ENCODE data around the gene CDK18.

CDK18 gene

GRCh38 chr1:205577874-205578658, 73.6 kb downstream of the CDK18 start:
- no peak overlapping the region for H3K27ac Mint-ChIP-seq
- no peak overlapping the region for H3K4me3 Mint-ChIP-seq
- DNase-seq, result no peak
- no peak for ATAC-seq (replicated peaks)
- H3K36me3 Mint-ChIP-seq, result no peaks in the 10 kb centered on the region
- peaks cover 20 to 36% of the 10 kb centered on the region in 2 donors for H3K27me3 Mint-ChIP-seq
- H3K9me3 Mint-ChIP-seq, result no peaks in the 10 kb centered on the region
- peaks cover 12 to 16% of the 10 kb centered on the region in 2 donors for H3K4me1 Mint-ChIP-seq

- no peak overlapping the region for H3K4me3 Mint-ChIP-seq
- no peaks in the 10 kb centered on the region for H3K9me3 Mint-ChIP-seq
- DNase-seq (no peak), ATAC-seq (replicated peaks) (no peak)
- H3K4me1 Mint-ChIP-seq, result peaks cover 15 to 17% of the 10 kb centered on the region in 2 donors
- peaks cover 20 to 33% of the 10 kb centered on the region in 2 donors for H3K27me3 Mint-ChIP-seq
- H3K36me3 Mint-ChIP-seq, result no peaks in the 10 kb centered on the region
- H3K27ac Mint-ChIP-seq, result no peak overlapping the region
Observed at GRCh38 chr1:205578780-205579571, 74.5 kb downstream of the CDK18 start.

GRCh38 chr1:205579711-205580110, 75.2 kb downstream of the CDK18 start:
- no peaks in the 10 kb centered on the region for H3K36me3 Mint-ChIP-seq
- no peak for DNase-seq

DNA sequence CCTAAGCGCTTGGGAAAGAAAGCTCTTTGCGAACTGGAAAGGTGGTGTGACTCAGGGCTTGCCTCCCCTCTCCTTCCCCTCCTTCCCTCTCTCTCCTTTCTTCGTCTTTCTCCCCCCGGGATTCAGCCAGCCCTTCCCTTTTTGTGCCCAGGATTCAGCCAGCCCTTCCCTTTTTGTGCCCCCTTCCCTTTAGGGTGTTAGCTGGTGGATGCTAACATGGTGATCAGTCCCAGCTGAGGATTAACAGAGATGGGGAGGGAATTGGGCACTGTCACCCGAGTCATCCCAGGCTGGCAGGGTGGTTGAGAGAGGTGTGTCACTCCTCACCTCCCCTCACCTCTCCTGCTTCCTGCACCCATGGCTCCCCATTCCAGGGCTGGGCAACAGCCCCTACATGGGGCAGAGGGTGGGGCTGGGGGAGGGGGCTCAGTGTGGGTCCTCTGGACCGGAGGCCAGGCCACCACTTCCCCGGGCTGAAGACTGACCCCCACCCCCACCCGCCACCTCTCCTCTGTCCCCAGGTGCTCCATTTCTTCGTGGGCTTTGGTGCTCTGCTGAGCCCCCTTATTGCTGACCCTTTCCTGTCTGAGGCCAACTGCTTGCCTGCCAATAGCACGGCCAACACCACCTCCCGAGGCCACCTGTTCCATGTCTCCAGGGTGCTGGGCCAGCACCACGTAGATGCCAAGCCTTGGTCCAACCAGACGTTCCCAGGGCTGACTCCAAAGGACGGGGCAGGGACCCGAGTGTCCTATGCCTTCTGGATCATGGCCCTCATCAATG, 75.9 kb downstream of the CDK18 start:
- peak overlapping the region; percentile 51 for H3K27ac Mint-ChIP-seq
- peaks cover 17 to 20% of the 10 kb centered on the region in 2 donors for H3K4me1 Mint-ChIP-seq
- H3K27me3 Mint-ChIP-seq, result peaks cover 16 to 33% of the 10 kb centered on the region in 2 donors
- no peak overlapping the region for H3K4me3 Mint-ChIP-seq
- DNase-seq (no peak), ATAC-seq (replicated peaks) (no peak)
- no peaks in the 10 kb centered on the region for H3K36me3 Mint-ChIP-seq
- H3K9me3 Mint-ChIP-seq, result no peaks in the 10 kb centered on the region

More at GRCh38 chr1:205579711-205580110, 75.2 kb downstream of the CDK18 start:
- H3K4me3 Mint-ChIP-seq, result no peak overlapping the region
- peaks cover 20 to 33% of the 10 kb centered on the region in 2 donors for H3K27me3 Mint-ChIP-seq
- no peak overlapping the region for H3K27ac Mint-ChIP-seq
- peaks cover 17% of the 10 kb centered on the region in 2 donors for H3K4me1 Mint-ChIP-seq
- H3K9me3 Mint-ChIP-seq, result no peaks in the 10 kb centered on the region
- ATAC-seq (replicated peaks), result no peak

- no peak overlapping the region for H3K27ac Mint-ChIP-seq
- no peaks in the 10 kb centered on the region for H3K36me3 Mint-ChIP-seq
- no peak for DNase-seq
- H3K4me3 Mint-ChIP-seq, result no peak overlapping the region
- no peaks in the 10 kb centered on the region for H3K9me3 Mint-ChIP-seq
- H3K4me1 Mint-ChIP-seq, result peaks cover 20 to 23% of the 10 kb centered on the region in 2 donors
- no peak for ATAC-seq (replicated peaks)
- peaks cover 16 to 33% of the 10 kb centered on the region in 2 donors for H3K27me3 Mint-ChIP-seq
Observed at GRCh38 chr1:205580923-205581180, 76.4 kb downstream of the CDK18 start.

GRCh38 chr1:205581321-205581980, 77.0 kb downstream of the CDK18 start:
- ATAC-seq (replicated peaks) (no peak), DNase-seq (no peak)
- Mint-ChIP-seq H3K27ac (peak overlapping the region; percentile 39), H3K4me1 (peaks cover 20 to 28% of the 10 kb centered on the region in 2 donors), H3K27me3 (peaks cover 16 to 33% of the 10 kb centered on the region in 2 donors), H3K36me3 (no peaks in the 10 kb centered on the region), H3K9me3 (no peaks in the 10 kb centered on the region), H3K4me3 (no peak overlapping the region)

- Mint-ChIP-seq H3K4me1 (peaks cover 20 to 28% of the 10 kb centered on the region in 2 donors), H3K36me3 (no peaks in the 10 kb centered on the region), H3K27me3 (peaks cover 11 to 29% of the 10 kb centered on the region in 2 donors), H3K27ac (no peak overlapping the region), H3K9me3 (no peaks in the 10 kb centered on the region), H3K4me3 (no peak overlapping the region)
- DNase-seq (no peak), ATAC-seq (replicated peaks) (no peak)
Observed at GRCh38 chr1:205582046-205582445, 77.6 kb downstream of the CDK18 start.

All from stimulated activated naive B cell treated with anti-CD40 and anti-IgM and Interleukin-4, amounts not matched to agents 10 μg/mL and 1 μg/mL and 100 μg/mL, for 72 hours (primary cell).